Naive thymus-derived CD4-positive, alpha-beta T cell (primary cell): Measurements from ENCODE around the gene ZNF195. TPM values are rescaled to one million over a fixed set of nuclear protein-coding genes. Genes with fewer than 3 reads are reported as not detected.
A peak's percentile ranks its signal among the peaks of the same experiment; 100 is the strongest.
"Not testable (repeated sequence)": the region's sequence is repeated elsewhere in the genome, so short reads cannot be mapped to it uniquely, and the experiment has no call there.

Source experiments
- ATAC-seq: fragments of 150-1000 bp; cut with Tn5 transposase; 2 replicates; pipeline ENCODE4 v1.10.0; 2021; ENCODE audit warnings: mild to moderate bottlenecking, moderate library complexity
- CTCF ChIA-PET: fragments of 350-600 bp; sonication (Branson Sonifier 250); formaldehyde crosslinking; loops from one replicate; lab custom pipeline; 2021; ENCODE audit warnings: antibody characterized with exemption; lab: Charles Lee
- POLR2A ChIA-PET: fragments of 350-600 bp; sonication (Branson Sonifier 250); formaldehyde crosslinking; loops from one replicate; lab custom pipeline; 2021; ENCODE audit warnings: antibody characterized with exemption, inconsistent platforms; lab: Charles Lee
- DNase-seq, 9 donors: peaks; one replicate each; pipeline versions ENCODE4 v3.0.0 to v3.0.0-alpha.2; 2020 to 2022; ENCODE audit warnings: mixed read lengths in 1 of 9
- H3K27ac ChIP-seq: one replicate; pipeline ENCODE4 v1.7.0; 2013; ENCODE audit warnings: mild to moderate bottlenecking, low read depth, low read length, moderate library complexity
- H3K27me3 ChIP-seq, 2 donors: one replicate each; pipeline ENCODE4 v1.7.0; 2013; ENCODE audit warnings: low read length in 2 of 2, mild to moderate bottlenecking in 2 of 2, moderate library complexity in 2 of 2; ENCODE audit not compliant: control insufficient read depth in 2 of 2, insufficient read depth in 2 of 2
- H3K36me3 ChIP-seq, 3 experiments: 1 replicate in 2 of 3; 2 replicates in 1 of 3; pipeline ENCODE4 v1.7.0; 2013; ENCODE audit warnings: low read length in 3 of 3, mild to moderate bottlenecking in 3 of 3, moderate library complexity in 1 of 3; ENCODE audit not compliant: insufficient read depth in 3 of 3, control insufficient read depth in 2 of 3
- H3K4me1 ChIP-seq, 2 donors: one replicate each; pipeline ENCODE4 v1.7.0; 2013; ENCODE audit warnings: low read length in 2 of 2, mild to moderate bottlenecking in 2 of 2, moderate library complexity in 1 of 2; ENCODE audit not compliant: control insufficient read depth in 2 of 2, insufficient read depth in 2 of 2
- H3K4me3 ChIP-seq: 2 replicates; pipeline ENCODE4 v1.7.0; 2013; ENCODE audit warnings: mild to moderate bottlenecking, low read length
- H3K9me3 ChIP-seq, 3 experiments: 1 replicate in 2 of 3; 2 replicates in 1 of 3; pipeline ENCODE4 v1.7.0; 2013; ENCODE audit warnings: low read length in 3 of 3; ENCODE audit not compliant: control insufficient read depth in 2 of 3
- H3K27ac Mint-ChIP-seq, 9 donors: one replicate each; pipeline ENCODE4 v1.8.0; 2020 to 2022; ENCODE audit warnings: mixed read lengths in 9 of 9, mild to moderate bottlenecking in 8 of 9, moderate library complexity in 5 of 9, inconsistent platforms in 2 of 9
- H3K27me3 Mint-ChIP-seq, 5 donors: one replicate each; pipeline ENCODE4 v1.8.0; 2021 to 2022; ENCODE audit warnings: mixed read lengths in 5 of 5, mild to moderate bottlenecking in 1 of 5
- H3K36me3 Mint-ChIP-seq, 5 donors: one replicate each; pipeline ENCODE4 v1.8.0; 2020 to 2022; ENCODE audit warnings: mixed read lengths in 5 of 5, mild to moderate bottlenecking in 3 of 5, inconsistent platforms in 1 of 5
- H3K4me1 Mint-ChIP-seq, 7 donors: one replicate each; pipeline ENCODE4 v1.8.0; 2020 to 2022; ENCODE audit warnings: mixed read lengths in 7 of 7, mild to moderate bottlenecking in 3 of 7, inconsistent platforms in 1 of 7
- H3K4me3 Mint-ChIP-seq, 10 donors: one replicate each; pipeline ENCODE4 v1.8.0; 2020 to 2022; ENCODE audit warnings: mild to moderate bottlenecking in 10 of 10, mixed read lengths in 10 of 10, moderate library complexity in 6 of 10, inconsistent platforms in 2 of 10
- H3K9me3 Mint-ChIP-seq, 11 donors: one replicate each; pipeline ENCODE4 v1.8.0; 2020 to 2022; ENCODE audit warnings: mixed read lengths in 11 of 11, mild to moderate bottlenecking in 4 of 11, inconsistent platforms in 1 of 11, moderate library complexity in 1 of 11
- intact Hi-C, 2 donors: fragments of 100-400 bp; cut with micrococcal nuclease; formaldehyde crosslinking; loops; one replicate each; pipeline ENCODE4 v1.15.1; 2023
- polyA plus RNA-seq, 2 donors: library from polyadenylated mRNA; unstranded; fragments of 300-500 nt; fragmentation: Illumina TruSeq; gene quantifications; one replicate each; pipeline ENCODE4 v1.2.3, GENCODE V29; 2021
- total RNA-seq, 6 experiments: library from RNA in 5 of 6; stranded (reverse) in 5 of 6; gene quantifications; 1 replicate in 5 of 6; 2 replicates in 1 of 6; pipeline ENCODE4 v1.2.3 and lab custom pipeline; 2021 to 2026

The ZNF195 gene
- total RNA-seq (10 to 100 TPM; 18.4 to 39.0 (median 33.7) TPM), polyA plus RNA-seq (10 to 100 TPM; 18.9 to 21.0 TPM), total RNA-seq (lab: John Stamatoyannopoulos, UW) (30.6 reads per million, percentile 60 among the genes with 10 or more reads in this experiment)

GRCh38 chr11:3378426-3379423, at the start of gene ZNF195:
ZNF195 (minus strand) TSS chr11:3379146; CDS start chr11:3379040, 106 bp downstream.
- Histone ChIP-seq H3K4me3 (peak within 1 kb of the TSS; percentile 96), H3K27me3 (no peaks in the 10 kb centered on the region), H3K36me3 (peaks cover 2 to 18% (median 4%) of the 10 kb centered on the region in 3 experiments), H3K4me1 (peaks cover 17 to 23% of the 10 kb centered on the region in 2 donors), H3K27ac (peak within 1 kb of the TSS; percentile 90), H3K9me3 (no peaks in the 10 kb centered on the region)
- DNase-seq (peak; percentile 91 to 97 (median 95)), ATAC-seq (peak; percentile 100)
- peaks cover 4 to 49% (median 36%) of the 10 kb centered on the region in 5 donors for H3K36me3 Mint-ChIP-seq
- H3K9me3 Mint-ChIP-seq = peaks cover 0 to 20% (median 2%) of the 10 kb centered on the region in 11 donors
- peak within 1 kb of the TSS; percentile 95 to 100 (median 98) for H3K4me3 Mint-ChIP-seq
- peaks cover 30 to 67% (median 61%) of the 10 kb centered on the region in 7 donors for H3K4me1 Mint-ChIP-seq
- H3K27ac Mint-ChIP-seq = peak within 1 kb of the TSS; percentile 93 to 98 (median 98)
- CTCF ChIA-PET = interaction anchor here (0.7 to 3.3 kb wide), 3 partner anchors 30 to 651 kb away, joined by 5 to 13 read pairs (median 6); no protein-coding TSS in a partner anchor
- POLR2A ChIA-PET = interaction anchor here (0.6 to 1.7 kb wide), 5 partner anchors 10 to 933 kb away, joined by 3 to 5 read pairs (median 4); no protein-coding TSS in a partner anchor
- H3K27me3 Mint-ChIP-seq = no peaks in the 10 kb centered on the region
- intact Hi-C loops = loop anchor here (1.0 to 5.0 kb wide), 6 partner anchors 44 to 486 kb away; partner anchors contain the start of genes NAP1L4 (in 2 of the 2) and NUP98 (in 1 of the 2)

GRCh38 chr11:3428076-3428475, 49.1 kb upstream of the ZNF195 start:
- H3K4me1 Mint-ChIP-seq = peaks cover 0 to 11% (median 4%) of the 10 kb centered on the region in 7 donors
- H3K36me3 Mint-ChIP-seq, H3K4me3 ChIP-seq, H3K4me3 Mint-ChIP-seq, H3K27ac ChIP-seq, H3K36me3 ChIP-seq, CTCF ChIA-PET, POLR2A ChIA-PET, H3K9me3 ChIP-seq, ATAC-seq, H3K4me1 ChIP-seq, DNase-seq, H3K9me3 Mint-ChIP-seq, H3K27me3 ChIP-seq, H3K27ac Mint-ChIP-seq: not testable (repeated sequence)
- peaks cover 4 to 31% (median 5%) of the 10 kb centered on the region in 5 donors for H3K27me3 Mint-ChIP-seq
- intact Hi-C loops = loop anchor here in 1 of 2 donors (10.0 kb wide), 2 partner anchors 543 to 967 kb away; partner anchors contain the start of genes CDKN1C and TRIM21

- CTCF ChIA-PET, H3K27ac Mint-ChIP-seq, H3K27ac ChIP-seq, H3K36me3 ChIP-seq, ATAC-seq, H3K27me3 ChIP-seq, H3K4me3 Mint-ChIP-seq, H3K9me3 ChIP-seq, H3K4me1 ChIP-seq, POLR2A ChIA-PET, H3K4me3 ChIP-seq, DNase-seq, H3K9me3 Mint-ChIP-seq, H3K36me3 Mint-ChIP-seq: not testable (repeated sequence)
- intact Hi-C loops = loop anchor here in 1 of 2 donors (10.0 kb wide), 2 partner anchors 542 to 968 kb away; partner anchors contain the start of genes CDKN1C and TRIM21
- Mint-ChIP-seq H3K4me1 (peaks cover 0 to 13% (median 8%) of the 10 kb centered on the region in 7 donors), H3K27me3 (peaks cover 4 to 35% (median 5%) of the 10 kb centered on the region in 5 donors)
Measured at GRCh38 chr11:3426541-3426940, 47.6 kb upstream of the ZNF195 start.

- peak overlapping the region; percentile 79 to 98 (median 94) for H3K4me3 Mint-ChIP-seq
- H3K4me1 ChIP-seq, H3K9me3 ChIP-seq, ATAC-seq, H3K27ac ChIP-seq, H3K36me3 ChIP-seq, DNase-seq, H3K36me3 Mint-ChIP-seq, H3K27me3 ChIP-seq, H3K9me3 Mint-ChIP-seq, H3K4me3 ChIP-seq: not testable (repeated sequence)
- CTCF ChIA-PET = interaction anchor here (0.6 kb wide), 1 partner anchor 550 kb away, joined by 3 read pairs; no protein-coding TSS in a partner anchor
- H3K27ac Mint-ChIP-seq = peak overlapping the region in 1 of 9 donors; percentile 90
- intact Hi-C loops = loop anchor here (2.0 to 10.0 kb wide), 6 partner anchors 373 to 977 kb away; partner anchors contain the start of genes CDKN1C (in 1 of the 2), NAP1L4 (in 1 of the 2), NUP98 (in 1 of the 2) and TRIM21 (in 1 of the 2)
- POLR2A ChIA-PET = interaction anchor here (0.9 to 1.0 kb wide), 2 partner anchors 42 to 49 kb away, joined by 3 to 5 read pairs; no protein-coding TSS in a partner anchor
- H3K4me1 Mint-ChIP-seq = peaks cover 5 to 21% (median 14%) of the 10 kb centered on the region in 7 donors
- peaks cover 2 to 46% (median 5%) of the 10 kb centered on the region in 5 donors for H3K27me3 Mint-ChIP-seq
Measured at GRCh38 chr11:3423928-3424327, 45.0 kb upstream of the ZNF195 start.

GRCh38 chr11:3423138-3423731, 44.3 kb upstream of the ZNF195 start:
- Histone ChIP-seq H3K4me3 (peak overlapping the region; percentile 63), H3K27ac (peak overlapping the region; percentile 88)
- intact Hi-C loops = loop anchor here (2.0 to 10.0 kb wide), 6 partner anchors 374 to 976 kb away; partner anchors contain the start of genes CDKN1C (in 1 of the 2), NAP1L4 (in 1 of the 2), NUP98 (in 1 of the 2) and TRIM21 (in 1 of the 2)
- H3K27me3 ChIP-seq, H3K9me3 Mint-ChIP-seq, H3K36me3 Mint-ChIP-seq, H3K9me3 ChIP-seq, H3K4me1 ChIP-seq, ATAC-seq, H3K36me3 ChIP-seq: not testable (repeated sequence)
- H3K27ac Mint-ChIP-seq = peak overlapping the region in 8 of 9 donors; percentile 33 to 99 (median 91)
- peaks cover 5 to 21% (median 14%) of the 10 kb centered on the region in 7 donors for H3K4me1 Mint-ChIP-seq
- ChIA-PET POLR2A (interaction anchor here (0.9 to 1.0 kb wide), 2 partner anchors 41 to 49 kb away, joined by 3 to 5 read pairs; no protein-coding TSS in a partner anchor), CTCF (interaction anchor here (0.6 kb wide), 1 partner anchor 551 kb away, joined by 3 read pairs; no protein-coding TSS in a partner anchor)
- H3K4me3 Mint-ChIP-seq = peak overlapping the region; percentile 90 to 98 (median 94)
- peaks cover 0 to 41% (median 3%) of the 10 kb centered on the region in 5 donors for H3K27me3 Mint-ChIP-seq
- DNase-seq = peak in 1 of 9 donors; percentile 14
